Nephron progenitor cell (in vitro differentiated cells): ENCODE measurements around the gene PIP4K2C.
"Not testable (repeated sequence)": the region's sequence is repeated elsewhere in the genome, so short reads cannot be mapped to it uniquely, and the experiment has no call there.

ENCODE experiments used
- DNase-seq: peaks from one replicate; pipeline ENCODE4 v3.0.0; 2021
- H3K27ac Mint-ChIP-seq: 2 replicates; pipeline ENCODE4 v1.8.0; 2021; ENCODE audit warnings: mild to moderate bottlenecking, moderate library complexity, mixed read lengths
- H3K27me3 Mint-ChIP-seq: 2 replicates; pipeline ENCODE4 v1.8.0; 2021; ENCODE audit warnings: mild to moderate bottlenecking, low read depth, mixed read lengths; ENCODE audit not compliant: poor library complexity
- H3K36me3 Mint-ChIP-seq: 2 replicates; pipeline ENCODE4 v1.8.0; 2021; ENCODE audit warnings: low read depth, mixed read lengths
- H3K4me1 Mint-ChIP-seq: 2 replicates; pipeline ENCODE4 v1.8.0; 2021; ENCODE audit warnings: mixed read lengths
- H3K4me3 Mint-ChIP-seq: 2 replicates; pipeline ENCODE4 v1.8.0; 2021; ENCODE audit warnings: mild to moderate bottlenecking, moderate library complexity, mixed read lengths
- H3K9me3 Mint-ChIP-seq: 2 replicates; pipeline ENCODE4 v1.8.0; 2021; ENCODE audit warnings: mild to moderate bottlenecking, moderate library complexity, mixed read lengths
- TF ChIP-seq, protein P1 (sequence below): fragments of 200-600 bp; sonication (generic); IDR thresholded peaks from 2 replicates; pipeline ENCODE4 v1.5.0; 2021; ENCODE audit warnings: antibody characterized with exemption

Gene PIP4K2C

GRCh38 chr12:57554453-57554852, 36.5 kb upstream of the PIP4K2C start:
- Mint-ChIP-seq H3K27me3 (peaks cover 33% of the 10 kb centered on the region), H3K4me1 (peaks cover 43% of the 10 kb centered on the region), H3K9me3 (no peaks in the 10 kb centered on the region), H3K36me3 (no peaks in the 10 kb centered on the region), H3K27ac (no peak overlapping the region), H3K4me3 (no peak overlapping the region)
- no peak for DNase-seq
- TF ChIP-seq, protein P1, sequence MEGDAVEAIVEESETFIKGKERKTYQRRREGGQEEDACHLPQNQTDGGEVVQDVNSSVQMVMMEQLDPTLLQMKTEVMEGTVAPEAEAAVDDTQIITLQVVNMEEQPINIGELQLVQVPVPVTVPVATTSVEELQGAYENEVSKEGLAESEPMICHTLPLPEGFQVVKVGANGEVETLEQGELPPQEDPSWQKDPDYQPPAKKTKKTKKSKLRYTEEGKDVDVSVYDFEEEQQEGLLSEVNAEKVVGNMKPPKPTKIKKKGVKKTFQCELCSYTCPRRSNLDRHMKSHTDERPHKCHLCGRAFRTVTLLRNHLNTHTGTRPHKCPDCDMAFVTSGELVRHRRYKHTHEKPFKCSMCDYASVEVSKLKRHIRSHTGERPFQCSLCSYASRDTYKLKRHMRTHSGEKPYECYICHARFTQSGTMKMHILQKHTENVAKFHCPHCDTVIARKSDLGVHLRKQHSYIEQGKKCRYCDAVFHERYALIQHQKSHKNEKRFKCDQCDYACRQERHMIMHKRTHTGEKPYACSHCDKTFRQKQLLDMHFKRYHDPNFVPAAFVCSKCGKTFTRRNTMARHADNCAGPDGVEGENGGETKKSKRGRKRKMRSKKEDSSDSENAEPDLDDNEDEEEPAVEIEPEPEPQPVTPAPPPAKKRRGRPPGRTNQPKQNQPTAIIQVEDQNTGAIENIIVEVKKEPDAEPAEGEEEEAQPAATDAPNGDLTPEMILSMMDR = no peak

- H3K27ac Mint-ChIP-seq = no peak overlapping the region
- no peaks in the 10 kb centered on the region for H3K36me3 Mint-ChIP-seq
- TF ChIP-seq, protein P1 = no peak
- peaks cover 43% of the 10 kb centered on the region for H3K4me1 Mint-ChIP-seq
- H3K27me3 Mint-ChIP-seq = peaks cover 31% of the 10 kb centered on the region
- no peaks in the 10 kb centered on the region for H3K9me3 Mint-ChIP-seq
- no peak for DNase-seq
- H3K4me3 Mint-ChIP-seq = no peak overlapping the region
These were observed 36.1 kb upstream of the PIP4K2C start for GRCh38 chr12:57554897-57555296.

DNA sequence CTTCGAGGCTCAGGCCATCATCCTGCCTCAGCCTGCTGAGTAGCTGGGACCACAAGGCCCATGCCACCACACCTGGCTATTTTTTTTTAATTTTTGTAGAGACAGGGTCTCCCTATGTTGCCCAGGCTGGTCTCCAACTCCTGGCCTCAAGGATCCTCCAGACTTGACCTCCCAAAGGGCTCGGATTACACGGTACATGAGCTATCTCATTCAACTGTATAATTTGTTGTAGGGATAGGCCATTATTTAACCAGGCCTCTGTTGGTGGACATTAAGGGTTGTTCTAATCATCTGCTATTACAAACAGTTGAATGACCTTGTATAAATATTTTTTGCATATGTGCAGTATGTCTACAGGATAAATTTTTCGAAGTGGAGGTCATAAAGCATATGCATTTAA, 32.1 kb upstream of the PIP4K2C start:
- Mint-ChIP-seq H3K27me3 (peaks cover 14% of the 10 kb centered on the region), H3K9me3 (no peaks in the 10 kb centered on the region), H3K4me3 (no peak overlapping the region), H3K27ac (no peak overlapping the region), H3K36me3 (no peaks in the 10 kb centered on the region), H3K4me1 (peaks cover 8% of the 10 kb centered on the region)
- TF ChIP-seq, protein P1 = no peak
- no peak for DNase-seq

GRCh38 chr12:57560516-57560915, 30.5 kb upstream of the PIP4K2C start:
- Mint-ChIP-seq H3K36me3 (no peaks in the 10 kb centered on the region), H3K27ac (no peak overlapping the region), H3K4me1 (no peaks in the 10 kb centered on the region), H3K4me3 (no peak overlapping the region), H3K9me3 (no peaks in the 10 kb centered on the region), H3K27me3 (peaks cover 20% of the 10 kb centered on the region)
- TF ChIP-seq, protein P1 = no peak
- no peak for DNase-seq

DNA sequence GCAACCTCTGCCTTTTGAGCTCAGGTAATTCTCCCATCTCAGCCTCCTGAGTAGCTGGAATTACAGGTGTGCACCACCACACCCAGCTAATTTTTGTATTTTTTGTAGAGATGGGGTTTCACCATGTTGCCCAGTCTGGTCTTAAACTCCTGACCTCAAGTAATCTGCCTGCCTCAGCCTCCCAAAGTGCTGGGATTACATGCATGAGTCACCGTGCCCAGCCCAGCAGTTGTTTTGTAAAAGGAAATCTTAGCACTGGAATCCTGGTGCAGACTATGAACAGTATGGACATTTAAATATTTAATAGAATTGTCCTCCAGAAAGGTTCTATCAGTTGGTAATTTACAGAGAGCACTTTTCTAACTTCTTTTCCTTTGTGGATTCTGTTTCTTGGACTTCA, 29.9 kb upstream of the PIP4K2C start:
- not testable (repeated sequence) for H3K9me3 Mint-ChIP-seq, H3K27ac Mint-ChIP-seq, H3K4me1 Mint-ChIP-seq, DNase-seq, H3K36me3 Mint-ChIP-seq, H3K4me3 Mint-ChIP-seq
- peaks cover 20% of the 10 kb centered on the region for H3K27me3 Mint-ChIP-seq

- no peak for DNase-seq
- Mint-ChIP-seq H3K4me3 (no peak overlapping the region), H3K4me1 (no peaks in the 10 kb centered on the region), H3K9me3 (no peaks in the 10 kb centered on the region), H3K27me3 (peaks cover 22% of the 10 kb centered on the region), H3K36me3 (no peaks in the 10 kb centered on the region), H3K27ac (no peak overlapping the region)
- TF ChIP-seq, protein P1 = no peak
These were observed 27.6 kb upstream of the PIP4K2C start for GRCh38 chr12:57563358-57563757.
